Left ventricle myocardium inferior (tissue), 1 donor: ENCODE measurements around the gene NCMAP. TPM values are rescaled to one million over a fixed set of nuclear protein-coding genes. Genes with fewer than 3 reads are reported as not detected.
"Not testable (repeated sequence)": the region's sequence is repeated elsewhere in the genome, so short reads cannot be mapped to it uniquely, and the experiment has no call there.

ENCODE experiments used
- DNase-seq: peaks from one replicate; pipeline ENCODE4 v3.0.0-alpha.2; 2020
- H3K27ac ChIP-seq: fragments of 200-600 bp; replicated peaks from 2 replicates; pipeline ENCODE4 v1.8.0; 2021
- H3K27me3 ChIP-seq: fragments of 200-600 bp; 2 replicates; pipeline ENCODE4 v1.8.0; 2021; ENCODE audit warnings: low read depth
- H3K36me3 ChIP-seq: fragments of 200-600 bp; 2 replicates; pipeline ENCODE4 v1.8.0; 2021
- H3K4me1 ChIP-seq: fragments of 200-600 bp; 2 replicates; pipeline ENCODE4 v1.8.0; 2021
- H3K4me3 ChIP-seq: fragments of 200-600 bp; 2 replicates; pipeline ENCODE4 v1.8.0; 2021; ENCODE audit warnings: mild to moderate bottlenecking, moderate library complexity
- H3K9me3 ChIP-seq: fragments of 200-600 bp; replicated peaks from 2 replicates; pipeline ENCODE4 v1.8.0; 2021
- CTCF ChIP-seq: fragments of 200-600 bp; IDR thresholded peaks from 2 replicates; pipeline ENCODE4 v1.8.0; 2021; ENCODE audit warnings: antibody characterized with exemption, mild to moderate bottlenecking, borderline replicate concordance
- intact Hi-C: fragments of 100-400 bp; cut with micrococcal nuclease; formaldehyde crosslinking; loops from one replicate; pipeline ENCODE4 v1.11.0; 2022
- total RNA-seq: library from RNA; stranded (reverse); fragmentation: NEBNext Ultra II Directional; extraction: Animal tissue kit (Norgen Biotek cat#: 25700); gene quantifications from one replicate; pipeline ENCODE4 v1.2.1, GENCODE V29; 2021
- donor health status: DM: no; HTN: yes; CAD: no; lungs with severe emphysema.

Gene NCMAP
- total RNA-seq, 1 donor from 2014 or later, result 0.11 TPM

DNA sequence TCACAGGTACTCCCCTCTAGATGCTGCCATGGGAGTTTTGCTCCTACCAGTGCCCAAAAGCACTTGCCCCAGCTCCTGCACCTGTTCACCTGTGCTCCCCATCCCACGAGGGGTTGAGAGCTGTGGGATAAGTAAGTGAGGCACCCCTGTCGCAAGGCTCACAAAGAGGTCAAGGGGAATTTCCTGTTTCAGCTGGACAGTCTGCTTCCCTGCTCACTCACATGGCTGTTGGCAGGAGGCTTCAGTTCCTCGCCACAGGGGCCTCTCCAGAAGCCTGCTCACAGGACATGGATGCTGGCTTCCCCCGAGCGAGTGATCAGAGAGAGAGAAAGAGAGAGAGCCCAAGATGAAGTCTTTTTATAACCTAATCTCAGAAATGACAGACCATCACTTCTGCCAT is 8.7 kb upstream of the NCMAP start:
- no peak for TF ChIP-seq CTCF
- DNase-seq, result no peak
- Histone ChIP-seq H3K27ac (no peak overlapping the region), H3K27me3 (peaks cover 25% of the 10 kb centered on the region), H3K4me1 (peaks cover 2% of the 10 kb centered on the region), H3K9me3 (no peaks in the 10 kb centered on the region), H3K4me3 (no peak overlapping the region), H3K36me3 (no peaks in the 10 kb centered on the region)
- intact Hi-C loops, result loop anchor here (10.0 kb wide), 1 partner anchor 88 kb away; no protein-coding TSS in a partner anchor

DNA sequence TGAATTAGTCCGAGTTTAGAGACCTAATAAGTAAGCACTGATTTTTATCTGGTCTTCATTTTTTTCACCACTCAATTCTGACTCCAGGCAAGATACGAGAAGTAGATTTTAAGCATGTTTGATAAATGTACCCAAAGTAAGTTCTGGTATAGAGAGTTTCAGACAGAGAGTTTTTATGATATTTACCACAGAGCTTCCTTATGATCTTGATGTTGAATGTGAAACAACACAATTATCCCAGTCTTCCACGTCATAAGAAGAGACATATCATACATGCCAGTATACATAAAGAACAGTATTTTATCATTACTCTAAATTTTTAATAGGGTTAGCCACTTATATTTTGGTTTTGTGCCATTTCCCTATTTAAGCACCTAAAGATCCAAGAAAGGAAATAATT is 7.8 kb upstream of the NCMAP start:
- H3K4me1 ChIP-seq, result peaks cover 4% of the 10 kb centered on the region
- peaks cover 27% of the 10 kb centered on the region for H3K27me3 ChIP-seq
- DNase-seq, result no peak
- intact Hi-C loops, result loop anchor here (10.0 kb wide), 1 partner anchor 87 kb away; no protein-coding TSS in a partner anchor
- H3K9me3 ChIP-seq, result no peaks in the 10 kb centered on the region
- TF ChIP-seq CTCF, result no peak
- H3K4me3 ChIP-seq, result no peak overlapping the region
- H3K36me3 ChIP-seq, result no peaks in the 10 kb centered on the region
- H3K27ac ChIP-seq, result no peak overlapping the region

GRCh38 chr1:24549210-24549609 is 6.7 kb upstream of the NCMAP start:
- not testable (repeated sequence) for H3K9me3 ChIP-seq, DNase-seq, H3K36me3 ChIP-seq, H3K4me3 ChIP-seq, H3K27ac ChIP-seq, H3K4me1 ChIP-seq
- intact Hi-C loops, result loop anchor here (10.0 kb wide), 1 partner anchor 86 kb away; no protein-coding TSS in a partner anchor
- peaks cover 29% of the 10 kb centered on the region for H3K27me3 ChIP-seq

- Histone ChIP-seq H3K36me3 (no peaks in the 10 kb centered on the region), H3K9me3 (no peaks in the 10 kb centered on the region), H3K4me1 (peaks cover 8% of the 10 kb centered on the region), H3K4me3 (no peak overlapping the region), H3K27me3 (peaks cover 50% of the 10 kb centered on the region), H3K27ac (no peak overlapping the region)
- intact Hi-C loops, result no loop called here
- no peak for TF ChIP-seq CTCF
- DNase-seq, result no peak
These were observed 4.5 kb upstream of the NCMAP start for GRCh38 chr1:24551290-24551959.

GRCh38 chr1:24551960-24552571 is 3.8 kb upstream of the NCMAP start:
- no peaks in the 10 kb centered on the region for H3K9me3 ChIP-seq
- TF ChIP-seq CTCF, result no peak
- peaks cover 54% of the 10 kb centered on the region for H3K27me3 ChIP-seq
- intact Hi-C loops, result no loop called here
- no peaks in the 10 kb centered on the region for H3K36me3 ChIP-seq
- no peak overlapping the region for H3K4me3 ChIP-seq
- H3K27ac ChIP-seq, result no peak overlapping the region
- DNase-seq, result no peak
- H3K4me1 ChIP-seq, result peaks cover 8% of the 10 kb centered on the region

GRCh38 chr1:24553931-24554330 is 2.0 kb upstream of the NCMAP start:
- H3K9me3 ChIP-seq, result no peaks in the 10 kb centered on the region
- peaks cover 53% of the 10 kb centered on the region for H3K27me3 ChIP-seq
- no peak overlapping the region for H3K27ac ChIP-seq
- no peaks in the 10 kb centered on the region for H3K36me3 ChIP-seq
- peaks cover 14% of the 10 kb centered on the region for H3K4me1 ChIP-seq
- intact Hi-C loops, result no loop called here
- TF ChIP-seq CTCF, result no peak
- H3K4me3 ChIP-seq, result no peak overlapping the region
- no peak for DNase-seq
